HG03469 (cell line): ENCODE results near the gene CELF4.
"Not testable (repeated sequence)": the region's sequence is repeated elsewhere in the genome, so short reads cannot be mapped to it uniquely, and the experiment has no call there.

ENCODE experiments used
- ATAC-seq: cut with Tn5 transposase; IDR thresholded peaks from one replicate; pipeline ENCODE4 v1.9.1; 2021; ENCODE audit warnings: mild to moderate bottlenecking, moderate library complexity, moderate number of reproducible peaks; ENCODE audit not compliant: unreplicated experiment

CELF4 gene

GRCh38 chr18:37375181-37375580 is 190.4 kb downstream of the CELF4 start:
- ATAC-seq: no peak

GRCh38 chr18:37368110-37368954 is 197.3 kb downstream of the CELF4 start:
- no peak for ATAC-seq

- ATAC-seq: no peak
These were observed 201.4 kb downstream of the CELF4 start for GRCh38 chr18:37364237-37364636.

- no peak for ATAC-seq
These were observed 203.3 kb downstream of the CELF4 start for GRCh38 chr18:37362158-37362890.

GRCh38 chr18:37361335-37362157 is 204.1 kb downstream of the CELF4 start:
- ATAC-seq: no peak

- not testable (repeated sequence) for ATAC-seq
These were observed 207.5 kb downstream of the CELF4 start for GRCh38 chr18:37358061-37358460.

GRCh38 chr18:37355772-37356171 is 209.8 kb downstream of the CELF4 start:
- ATAC-seq: no peak

- no peak for ATAC-seq
These were observed 214.5 kb downstream of the CELF4 start for GRCh38 chr18:37351110-37351509.

- no peak for ATAC-seq
These were observed 216.9 kb downstream of the CELF4 start for GRCh38 chr18:37348729-37349128.

GRCh38 chr18:37346048-37346447 is 219.6 kb downstream of the CELF4 start:
- no peak for ATAC-seq

GRCh38 chr18:37343542-37343851 is 222.1 kb downstream of the CELF4 start:
- ATAC-seq: no peak

- ATAC-seq: no peak
These were observed 224.0 kb downstream of the CELF4 start for GRCh38 chr18:37341473-37342086.

- no peak for ATAC-seq
These were observed 224.6 kb downstream of the CELF4 start for GRCh38 chr18:37341016-37341415.

GRCh38 chr18:37339701-37340215 is 225.8 kb downstream of the CELF4 start:
- ATAC-seq: no peak

- no peak for ATAC-seq
These were observed 228.9 kb downstream of the CELF4 start for GRCh38 chr18:37336568-37337285.

GRCh38 chr18:37335409-37335736 is 230.2 kb downstream of the CELF4 start:
- ATAC-seq: no peak

GRCh38 chr18:37334631-37335408 is 230.8 kb downstream of the CELF4 start:
- ATAC-seq: no peak

GRCh38 chr18:37332628-37333420 is 232.8 kb downstream of the CELF4 start:
- ATAC-seq: no peak

GRCh38 chr18:37332219-37332618 is 233.4 kb downstream of the CELF4 start:
- ATAC-seq: no peak
